Hepatocyte (in vitro differentiated cells): ENCODE measurements around the gene LST1.

Source experiments
- EZH2 ChIP-seq: fragments of 200-600 bp; sonication (generic); IDR thresholded peaks from 2 replicates; pipeline ENCODE4 v1.6.1; 2016; ENCODE audit warnings: antibody characterized with exemption, mild to moderate bottlenecking, borderline replicate concordance
- EZH2phosphoT487 ChIP-seq: fragments of 200-600 bp; sonication (generic); IDR thresholded peaks from one replicate; pipeline ENCODE4 v1.6.1; 2018; ENCODE audit warnings: antibody characterized with exemption, mild to moderate bottlenecking, low read depth, moderate library complexity; ENCODE audit not compliant: unreplicated experiment, severe bottlenecking
- TF ChIP-seq, protein P1 (sequence below): fragments of 200-600 bp; sonication (generic); IDR thresholded peaks from 2 replicates; pipeline ENCODE4 v1.5.1; 2016; ENCODE audit warnings: antibody characterized with exemption, mild to moderate bottlenecking; ENCODE audit not compliant: poor library complexity

DNA sequence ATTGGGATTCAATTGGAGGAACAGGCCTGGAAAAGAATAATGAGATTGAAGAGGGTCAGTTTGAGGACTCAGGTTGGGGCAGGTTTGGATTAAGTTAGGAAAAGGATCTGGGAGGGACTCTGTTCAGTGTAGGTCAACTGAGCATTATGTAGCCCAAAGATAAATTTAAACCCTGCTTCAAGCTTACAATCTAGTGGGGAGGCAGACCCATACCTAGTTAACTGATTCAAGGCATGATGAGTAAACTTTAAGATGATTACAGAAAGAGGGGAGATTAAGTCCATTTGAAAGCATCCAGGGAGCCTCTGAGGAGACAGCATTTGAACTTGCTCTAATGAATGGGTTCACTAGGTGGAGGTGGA lies 25.4 kb upstream of the LST1 start:
- TF ChIP-seq, protein P1, sequence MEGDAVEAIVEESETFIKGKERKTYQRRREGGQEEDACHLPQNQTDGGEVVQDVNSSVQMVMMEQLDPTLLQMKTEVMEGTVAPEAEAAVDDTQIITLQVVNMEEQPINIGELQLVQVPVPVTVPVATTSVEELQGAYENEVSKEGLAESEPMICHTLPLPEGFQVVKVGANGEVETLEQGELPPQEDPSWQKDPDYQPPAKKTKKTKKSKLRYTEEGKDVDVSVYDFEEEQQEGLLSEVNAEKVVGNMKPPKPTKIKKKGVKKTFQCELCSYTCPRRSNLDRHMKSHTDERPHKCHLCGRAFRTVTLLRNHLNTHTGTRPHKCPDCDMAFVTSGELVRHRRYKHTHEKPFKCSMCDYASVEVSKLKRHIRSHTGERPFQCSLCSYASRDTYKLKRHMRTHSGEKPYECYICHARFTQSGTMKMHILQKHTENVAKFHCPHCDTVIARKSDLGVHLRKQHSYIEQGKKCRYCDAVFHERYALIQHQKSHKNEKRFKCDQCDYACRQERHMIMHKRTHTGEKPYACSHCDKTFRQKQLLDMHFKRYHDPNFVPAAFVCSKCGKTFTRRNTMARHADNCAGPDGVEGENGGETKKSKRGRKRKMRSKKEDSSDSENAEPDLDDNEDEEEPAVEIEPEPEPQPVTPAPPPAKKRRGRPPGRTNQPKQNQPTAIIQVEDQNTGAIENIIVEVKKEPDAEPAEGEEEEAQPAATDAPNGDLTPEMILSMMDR, result no peak
- TF ChIP-seq EZH2, result no peak
- no peak for TF ChIP-seq EZH2phosphoT487
